Activated T-cell treated with anti-CD3 and anti-CD28 coated beads, Interleukin-2, amount 50 U/mL, for 72 hours (primary cell): ENCODE results near the gene PRKAR1B. TPM values are rescaled to one million over a fixed set of nuclear protein-coding genes. Genes with fewer than 3 reads are reported as not detected.
"Not testable (repeated sequence)": the region's sequence is repeated elsewhere in the genome, so short reads cannot be mapped to it uniquely, and the experiment has no call there.

Experiments used
- ATAC-seq, 2 donors: fragments of 150-1000 bp; cut with Tn5 transposase; replicated peaks in 1 of 2; 2 replicates each; pipeline ENCODE4 v1.10.0; 2021; ENCODE audit warnings: moderate library complexity in 2 of 2, mild to moderate bottlenecking in 1 of 2
- DNase-seq, 2 donors: peaks; one replicate each; pipeline ENCODE4 v3.0.0; 2021 to 2022; ENCODE audit warnings: mixed read lengths in 1 of 2
- H3K27ac Mint-ChIP-seq: one replicate; pipeline ENCODE4 v1.8.0; 2022; ENCODE audit warnings: mild to moderate bottlenecking, moderate library complexity, mixed read lengths
- H3K27me3 Mint-ChIP-seq: one replicate; pipeline ENCODE4 v1.8.0; 2022; ENCODE audit warnings: low read depth, mixed read lengths
- H3K36me3 Mint-ChIP-seq, 2 donors: one replicate each; pipeline ENCODE4 v1.8.0; 2022; ENCODE audit warnings: mixed read lengths in 2 of 2, mild to moderate bottlenecking in 1 of 2; ENCODE audit not compliant: insufficient read depth in 2 of 2
- H3K4me1 Mint-ChIP-seq: one replicate; pipeline ENCODE4 v1.8.0; 2022; ENCODE audit warnings: low read depth, mixed read lengths
- H3K4me3 Mint-ChIP-seq, 2 donors: one replicate each; pipeline ENCODE4 v1.8.0; 2022; ENCODE audit warnings: mild to moderate bottlenecking in 2 of 2, mixed read lengths in 2 of 2, moderate library complexity in 2 of 2
- H3K9me3 Mint-ChIP-seq, 2 donors: one replicate each; pipeline ENCODE4 v1.8.0; 2022; ENCODE audit warnings: mixed read lengths in 2 of 2
- total RNA-seq, 2 donors: library from RNA; stranded (reverse); gene quantifications; one replicate each; pipeline ENCODE4 v1.2.3, GENCODE V29; 2022

Gene PRKAR1B
- total RNA-seq, 2 donors from 2014 or later, result 33.6 to 43.5 TPM

DNA sequence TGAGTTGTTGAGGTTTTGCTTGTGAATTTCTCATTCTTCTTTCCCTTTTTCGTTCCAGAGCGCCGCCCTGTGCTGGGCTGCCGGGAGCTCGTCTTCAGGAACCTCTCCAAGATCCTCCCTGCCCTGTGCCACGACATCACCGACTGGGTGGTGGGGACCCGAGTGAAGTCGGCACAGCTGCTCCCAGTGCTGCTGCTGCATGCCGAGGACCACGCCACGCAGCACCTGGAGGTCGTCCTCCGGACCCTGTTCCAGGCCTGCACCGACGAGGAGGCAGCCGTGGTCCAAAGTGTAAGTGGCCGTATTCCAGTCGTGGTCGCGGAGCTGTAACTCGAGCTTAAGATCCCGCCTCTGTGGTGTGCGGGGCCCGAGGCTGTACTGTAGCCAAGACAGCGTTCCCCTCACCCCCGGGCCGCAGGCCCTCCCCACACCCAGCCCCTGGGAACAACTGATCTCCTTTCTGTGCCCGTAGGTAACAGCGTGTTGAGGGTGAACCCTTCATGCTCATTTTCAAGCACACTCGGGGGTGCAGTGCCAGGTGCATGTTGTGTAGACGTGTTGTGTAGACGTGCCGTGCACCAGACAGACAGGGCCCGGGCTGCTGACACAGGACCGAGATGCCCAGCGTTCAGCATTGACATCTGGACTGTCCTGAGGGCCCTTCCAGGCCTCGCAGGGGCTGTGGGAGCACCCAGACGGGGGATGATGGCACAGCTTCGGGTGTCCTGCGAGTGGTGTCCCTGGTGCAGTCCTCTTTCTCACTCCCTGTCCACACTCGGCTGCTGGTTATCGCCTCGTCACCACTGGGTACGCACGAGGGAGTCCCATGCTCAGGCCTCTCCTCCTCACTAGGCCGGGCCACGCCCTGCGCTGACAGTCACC, 27.7 kb upstream of the PRKAR1B start:
- Mint-ChIP-seq H3K4me3 (no peak overlapping the region), H3K36me3 (peaks cover 0 to 10% of the 10 kb centered on the region in 2 donors), H3K27ac (no peak overlapping the region), H3K9me3 (no peaks in the 10 kb centered on the region), H3K27me3 (no peaks in the 10 kb centered on the region), H3K4me1 (no peaks in the 10 kb centered on the region)
- no peak for ATAC-seq
- DNase-seq, result no peak

DNA sequence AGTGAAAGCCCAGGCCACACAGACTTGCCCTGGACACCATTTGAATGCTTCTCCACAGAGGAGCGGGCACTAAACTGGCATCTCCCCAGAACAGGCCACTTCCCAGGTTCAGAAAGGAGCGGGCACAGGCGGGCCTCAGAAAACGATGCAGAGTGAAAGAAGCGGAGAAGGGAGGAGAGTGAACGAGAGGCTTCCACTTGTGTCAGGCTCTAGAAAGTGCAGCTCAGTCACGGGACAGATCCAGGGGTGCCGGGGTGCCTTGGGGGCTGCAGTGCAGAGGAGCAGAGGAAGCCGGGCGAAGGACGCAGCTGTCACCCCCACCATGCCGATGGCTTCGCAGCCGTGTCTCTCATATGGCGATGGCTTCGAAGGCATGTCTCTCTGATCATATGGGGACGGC, 26.1 kb upstream of the PRKAR1B start:
- no peak overlapping the region for H3K27ac Mint-ChIP-seq
- no peak overlapping the region for H3K4me3 Mint-ChIP-seq
- DNase-seq, result no peak
- no peaks in the 10 kb centered on the region for H3K9me3 Mint-ChIP-seq
- no peaks in the 10 kb centered on the region for H3K4me1 Mint-ChIP-seq
- peaks cover 0 to 8% of the 10 kb centered on the region in 2 donors for H3K36me3 Mint-ChIP-seq
- no peaks in the 10 kb centered on the region for H3K27me3 Mint-ChIP-seq
- no peak for ATAC-seq

DNA sequence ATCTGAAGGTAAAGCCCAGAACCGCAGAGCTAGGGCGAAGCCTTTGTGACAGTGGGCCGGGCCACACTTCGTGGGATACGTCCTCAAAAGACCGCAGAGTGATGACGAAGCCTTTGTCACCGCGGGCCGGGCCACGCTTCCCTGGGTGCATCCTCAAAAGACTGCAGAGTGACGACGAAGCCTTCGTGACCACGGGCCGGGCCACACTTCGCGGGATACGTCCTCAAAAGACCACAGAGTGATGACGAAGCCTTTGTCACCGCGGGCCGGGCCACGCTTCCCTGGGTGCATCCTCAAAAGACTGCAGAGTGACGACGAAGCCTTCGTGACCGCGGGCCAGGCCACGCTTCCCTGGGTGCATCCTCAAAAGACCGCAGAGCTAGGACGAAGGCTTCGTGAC, 25.2 kb upstream of the PRKAR1B start:
- DNase-seq, H3K9me3 Mint-ChIP-seq, H3K4me1 Mint-ChIP-seq, H3K4me3 Mint-ChIP-seq, H3K27ac Mint-ChIP-seq, H3K27me3 Mint-ChIP-seq, H3K36me3 Mint-ChIP-seq, ATAC-seq: not testable (repeated sequence)

DNA sequence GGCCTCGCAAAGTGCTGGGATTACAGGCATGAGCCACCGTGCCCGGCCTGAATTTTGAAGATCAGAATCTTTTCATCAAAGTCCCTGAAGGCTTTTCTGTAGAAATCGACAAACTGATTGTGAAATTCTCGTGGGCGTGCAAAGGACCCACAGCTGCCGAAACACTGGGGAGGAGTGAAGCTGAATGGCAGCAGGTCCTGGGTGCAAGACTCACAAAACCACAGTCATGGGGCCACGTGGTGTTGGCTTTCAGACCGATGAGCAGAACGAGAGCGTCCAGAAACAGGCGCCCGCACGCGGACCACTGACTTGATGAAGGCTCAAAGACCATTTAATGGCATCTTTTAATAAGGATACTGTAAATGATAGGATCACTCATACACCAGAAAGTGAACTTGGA, 24.7 kb upstream of the PRKAR1B start:
- H3K9me3 Mint-ChIP-seq, result no peaks in the 10 kb centered on the region
- no peak overlapping the region for H3K4me3 Mint-ChIP-seq
- H3K36me3 Mint-ChIP-seq, result peaks cover 0 to 6% of the 10 kb centered on the region in 2 donors
- no peak overlapping the region for H3K27ac Mint-ChIP-seq
- H3K27me3 Mint-ChIP-seq, result no peaks in the 10 kb centered on the region
- DNase-seq (no peak), ATAC-seq (no peak)
- H3K4me1 Mint-ChIP-seq, result no peaks in the 10 kb centered on the region

DNA sequence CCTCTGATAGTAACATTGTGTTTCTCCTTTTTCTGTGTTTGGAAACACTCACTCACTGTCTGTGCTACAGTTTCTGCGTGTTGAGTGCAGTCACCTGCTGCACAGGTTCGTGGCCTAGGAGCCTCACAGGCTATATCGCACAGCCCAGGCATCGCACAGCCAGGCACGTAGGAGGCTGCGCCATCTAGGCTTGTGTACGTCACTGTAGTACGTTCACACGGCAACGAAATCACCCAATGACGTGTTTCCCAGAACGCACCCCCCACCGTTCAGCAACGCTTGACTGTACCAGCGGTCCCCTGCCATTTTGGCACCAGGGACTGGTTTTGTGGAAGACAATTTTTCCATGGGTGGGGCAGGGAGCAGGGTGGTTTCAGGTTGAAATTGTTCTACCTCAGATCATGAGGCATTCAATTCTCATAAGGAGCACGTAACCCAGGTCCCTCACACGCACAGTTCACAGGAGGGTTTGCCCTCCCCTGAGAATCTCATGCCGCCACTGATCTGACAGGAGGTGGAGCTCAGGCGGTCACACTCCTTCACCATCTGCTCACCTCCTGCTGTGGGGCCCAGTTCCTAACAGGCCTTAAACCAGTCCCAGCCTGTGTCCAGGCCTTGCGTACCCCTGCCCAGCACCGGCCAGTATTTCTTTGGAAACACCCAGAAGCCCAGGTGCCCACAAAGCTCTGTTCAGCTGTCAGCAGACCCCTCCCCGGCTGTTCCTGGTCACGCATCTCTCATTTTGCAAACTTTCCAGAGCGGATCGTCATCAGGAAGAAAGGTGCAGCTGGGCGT, 23.2 kb upstream of the PRKAR1B start:
- H3K4me3 Mint-ChIP-seq, result no peak overlapping the region
- peaks cover 4 to 5% of the 10 kb centered on the region in 2 donors for H3K36me3 Mint-ChIP-seq
- H3K27me3 Mint-ChIP-seq, result no peaks in the 10 kb centered on the region
- ATAC-seq, result no peak
- DNase-seq, result no peak
- peaks cover 0 to under 1% of the 10 kb centered on the region in 2 donors for H3K9me3 Mint-ChIP-seq
- no peak overlapping the region for H3K27ac Mint-ChIP-seq
- no peaks in the 10 kb centered on the region for H3K4me1 Mint-ChIP-seq

DNA sequence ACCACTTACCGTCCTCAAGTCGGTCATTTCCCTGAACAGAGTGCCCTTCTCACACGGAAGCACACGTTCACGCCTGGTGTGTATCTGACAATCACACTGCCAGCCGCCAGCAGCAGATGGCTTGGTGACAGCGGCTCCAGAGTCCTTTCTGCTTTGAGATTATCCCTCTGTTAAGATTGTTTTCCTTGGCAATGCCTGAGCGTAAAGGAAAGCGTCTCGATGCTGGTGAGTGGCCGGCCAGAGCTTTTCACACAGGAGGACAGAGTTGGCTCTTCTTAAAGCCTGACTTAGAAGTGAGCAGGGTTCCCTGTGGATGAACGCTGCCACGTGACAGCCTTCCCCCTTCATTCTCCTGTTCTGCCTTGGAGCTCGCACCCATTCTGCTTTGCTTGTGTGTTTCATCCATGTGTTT, 22.1 kb upstream of the PRKAR1B start:
- Mint-ChIP-seq H3K4me1 (no peaks in the 10 kb centered on the region), H3K9me3 (peaks cover 0 to 2% of the 10 kb centered on the region in 2 donors), H3K27ac (no peak overlapping the region), H3K4me3 (no peak overlapping the region), H3K27me3 (no peaks in the 10 kb centered on the region), H3K36me3 (peaks cover 6 to 7% of the 10 kb centered on the region in 2 donors)
- DNase-seq, result no peak
- no peak for ATAC-seq

DNA sequence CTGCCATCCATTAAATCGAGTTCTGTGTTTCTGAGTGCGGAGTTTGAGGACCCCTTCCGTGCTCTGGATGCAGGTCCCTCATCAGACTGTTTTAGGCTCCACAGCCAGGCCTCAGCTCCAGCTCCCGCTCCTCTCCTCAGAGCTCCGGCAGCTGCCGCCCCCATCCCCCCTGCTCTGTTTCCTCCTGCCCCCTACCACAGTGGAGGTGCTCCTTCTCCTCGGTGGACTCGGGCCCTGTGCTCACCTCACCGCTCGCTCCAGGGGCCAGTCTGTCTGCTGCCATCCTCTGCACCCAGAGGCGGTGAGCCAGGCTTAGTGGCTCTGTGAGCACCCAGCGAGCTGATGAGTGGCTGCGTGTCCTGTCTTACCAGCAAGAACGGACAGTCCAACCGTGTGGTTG, 21.4 kb upstream of the PRKAR1B start:
- peaks cover 6 to 7% of the 10 kb centered on the region in 2 donors for H3K36me3 Mint-ChIP-seq
- no peak overlapping the region for H3K4me3 Mint-ChIP-seq
- peaks cover 0 to 2% of the 10 kb centered on the region in 2 donors for H3K9me3 Mint-ChIP-seq
- no peak overlapping the region for H3K27ac Mint-ChIP-seq
- H3K27me3 Mint-ChIP-seq, result no peaks in the 10 kb centered on the region
- no peaks in the 10 kb centered on the region for H3K4me1 Mint-ChIP-seq
- DNase-seq (no peak), ATAC-seq (no peak)

DNA sequence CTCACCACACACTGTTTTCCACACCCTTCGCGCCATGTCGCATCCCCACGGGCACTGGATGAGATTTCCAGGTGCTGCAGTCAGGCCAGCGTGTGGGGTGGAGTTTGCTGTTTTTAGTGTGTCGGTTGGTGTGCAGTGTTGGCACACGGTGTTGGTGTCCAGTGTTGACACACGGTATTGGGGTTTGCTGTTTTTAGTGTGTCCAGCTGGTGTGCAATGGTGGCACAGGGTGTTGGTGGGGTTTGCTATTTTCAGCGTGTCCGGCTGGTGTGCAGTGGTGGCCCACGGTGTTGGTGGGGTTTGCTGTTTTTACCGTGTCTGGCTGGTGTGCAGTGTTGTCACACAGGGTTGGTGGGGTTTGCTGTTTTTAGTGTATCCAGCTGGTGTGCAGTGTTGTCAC, 20.1 kb upstream of the PRKAR1B start:
- DNase-seq (no peak), ATAC-seq (no peak)
- Mint-ChIP-seq H3K27me3 (no peaks in the 10 kb centered on the region), H3K36me3 (peaks cover 8 to 9% of the 10 kb centered on the region in 2 donors), H3K27ac (no peak overlapping the region), H3K4me1 (no peaks in the 10 kb centered on the region), H3K4me3 (no peak overlapping the region), H3K9me3 (peaks cover 0 to 2% of the 10 kb centered on the region in 2 donors)

DNA sequence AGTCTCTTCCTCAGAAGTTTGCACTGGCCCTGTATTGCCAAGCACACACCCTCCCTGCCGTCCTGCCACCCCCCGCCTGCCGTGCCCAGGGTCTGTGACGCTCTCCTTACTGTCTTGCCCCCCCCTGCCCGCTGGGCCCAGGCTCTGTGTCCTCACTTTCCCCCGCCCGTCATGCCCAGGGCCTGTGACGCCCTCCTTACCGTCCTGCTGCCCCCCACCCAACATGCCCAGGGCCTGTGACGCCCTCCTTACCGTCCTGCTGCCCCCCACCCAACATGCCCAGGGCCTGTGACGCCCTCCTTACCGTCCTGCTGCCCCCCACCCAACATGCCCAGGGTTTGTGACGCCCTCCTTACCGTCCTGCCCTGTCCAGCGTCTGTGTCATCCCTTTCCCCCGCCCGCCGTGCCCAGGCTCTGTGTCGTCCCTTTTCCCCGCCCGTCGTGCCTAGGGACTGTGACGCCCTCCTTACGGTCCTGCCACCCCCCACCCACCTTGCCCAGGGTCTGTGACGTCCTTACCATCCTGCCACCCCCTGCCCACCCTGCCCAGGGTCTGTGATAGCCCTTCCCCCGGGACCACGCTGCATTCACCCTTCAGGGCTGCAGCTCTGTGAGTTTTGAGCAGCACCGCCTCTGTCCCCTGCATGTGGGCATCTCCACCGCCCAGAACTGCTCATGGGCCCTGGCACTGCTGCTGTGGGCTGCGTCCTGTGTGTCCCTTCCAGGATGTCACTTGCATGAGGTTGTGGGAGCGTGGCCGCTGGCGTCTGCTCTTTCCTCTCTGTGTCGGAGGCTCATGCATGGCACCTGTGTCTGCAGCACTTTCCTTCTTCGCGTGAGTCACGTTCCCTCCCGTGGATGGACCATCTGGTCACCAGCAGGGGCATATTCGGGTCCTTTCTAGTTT, 19.3 kb upstream of the PRKAR1B start:
- Mint-ChIP-seq H3K4me1 (no peaks in the 10 kb centered on the region), H3K27ac (no peak overlapping the region), H3K36me3 (peaks cover 8 to 9% of the 10 kb centered on the region in 2 donors), H3K9me3 (peaks cover 0 to 2% of the 10 kb centered on the region in 2 donors), H3K27me3 (no peaks in the 10 kb centered on the region), H3K4me3 (no peak overlapping the region)
- ATAC-seq (no peak), DNase-seq (no peak)

DNA sequence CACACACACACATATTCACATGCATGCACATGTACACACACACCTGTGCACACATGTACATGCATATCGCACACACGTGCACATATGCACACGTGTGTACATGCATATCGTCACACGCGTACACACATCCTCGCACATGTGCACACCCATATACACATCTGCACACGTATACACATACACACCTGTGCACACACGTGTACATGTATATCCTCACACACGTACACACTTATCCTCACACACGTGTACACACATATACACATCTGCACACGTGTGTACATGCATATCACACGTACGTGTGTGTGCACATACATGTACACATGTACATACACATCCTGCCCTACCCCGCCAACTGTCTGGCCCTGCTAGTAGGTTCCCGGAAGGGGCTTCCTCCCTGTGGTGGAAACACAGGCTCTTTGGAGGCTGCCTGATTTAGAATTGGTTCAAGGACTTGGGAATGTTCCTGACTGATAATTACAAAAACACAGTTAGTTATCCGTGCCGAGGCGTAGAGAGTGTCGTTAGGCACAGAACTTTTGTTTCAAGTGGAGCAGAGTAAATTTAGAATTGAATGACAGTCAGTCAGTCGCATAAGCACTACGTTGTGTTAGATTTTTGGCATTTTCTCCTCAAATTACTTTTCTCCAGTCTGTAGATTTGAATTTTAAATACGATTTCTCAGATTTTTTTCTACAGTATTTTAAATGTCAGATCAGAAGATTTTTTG, 18.5 kb upstream of the PRKAR1B start:
- Mint-ChIP-seq H3K36me3 (peaks cover 8 to 12% of the 10 kb centered on the region in 2 donors), H3K4me3 (no peak overlapping the region), H3K4me1 (no peaks in the 10 kb centered on the region), H3K9me3 (peaks cover 0 to 2% of the 10 kb centered on the region in 2 donors), H3K27me3 (no peaks in the 10 kb centered on the region), H3K27ac (no peak overlapping the region)
- ATAC-seq, result no peak
- DNase-seq, result no peak

DNA sequence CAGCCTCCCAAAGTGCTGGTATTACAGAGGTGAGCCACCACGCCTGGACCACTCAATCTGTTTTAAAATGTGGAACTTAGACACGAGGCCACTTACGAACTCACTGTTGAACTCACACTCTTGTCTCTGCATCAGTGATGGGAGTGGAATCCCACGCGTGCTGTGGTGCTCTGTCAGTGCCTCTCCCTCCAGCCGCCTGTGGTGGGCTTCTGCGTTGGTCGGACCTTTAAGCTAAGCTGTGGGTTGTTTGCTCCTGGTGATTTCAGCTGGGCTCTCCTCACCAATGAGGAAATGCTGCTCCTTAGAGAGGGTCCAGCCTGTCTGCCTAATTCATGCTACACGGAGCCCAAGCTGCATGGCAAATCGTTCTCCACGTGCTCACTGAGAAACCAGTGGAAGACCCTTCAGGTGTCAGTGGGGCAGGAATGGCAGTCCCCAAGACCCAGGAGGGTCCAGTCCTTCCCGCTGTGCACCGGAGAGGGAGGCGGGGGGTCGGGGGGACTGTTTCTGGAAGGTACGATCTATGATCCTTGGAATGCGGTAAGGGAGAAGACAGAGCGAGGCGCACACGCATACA, 17.9 kb upstream of the PRKAR1B start:
- no peak for ATAC-seq
- Mint-ChIP-seq H3K4me1 (no peaks in the 10 kb centered on the region), H3K4me3 (no peak overlapping the region), H3K36me3 (peaks cover 8 to 12% of the 10 kb centered on the region in 2 donors), H3K27ac (no peak overlapping the region), H3K9me3 (peaks cover 0 to 2% of the 10 kb centered on the region in 2 donors), H3K27me3 (no peaks in the 10 kb centered on the region)
- DNase-seq, result no peak

DNA sequence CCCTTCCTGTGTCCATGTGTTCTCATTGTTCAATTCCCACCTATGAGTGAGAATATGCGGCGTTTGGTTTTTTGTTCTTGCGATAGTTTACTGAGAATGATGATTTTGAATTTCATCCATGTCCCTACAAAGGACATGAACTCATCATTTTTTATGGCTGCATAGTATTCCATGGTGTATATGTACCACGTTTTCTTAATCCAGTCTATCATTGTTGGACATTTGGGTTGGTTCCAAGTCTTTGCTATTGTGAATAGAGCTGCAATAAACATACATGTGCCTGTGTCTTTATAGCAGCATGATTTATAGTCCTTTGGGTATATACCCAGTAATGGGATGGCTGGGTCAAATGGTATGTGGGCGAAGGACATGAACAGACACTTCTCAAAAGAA, 17.0 kb upstream of the PRKAR1B start:
- H3K4me1 Mint-ChIP-seq, DNase-seq, H3K27me3 Mint-ChIP-seq, ATAC-seq, H3K4me3 Mint-ChIP-seq, H3K27ac Mint-ChIP-seq, H3K9me3 Mint-ChIP-seq: not testable (repeated sequence)
- H3K36me3 Mint-ChIP-seq, result peaks cover 8 to 12% of the 10 kb centered on the region in 2 donors
